A673 (cell line): Measurements from ENCODE around the gene CIB2. TPM values are rescaled to one million over a fixed set of nuclear protein-coding genes. Genes with fewer than 3 reads are reported as not detected.
A peak's percentile ranks its signal among the peaks of the same experiment; 100 is the strongest.

ENCODE experiments used
- BruUV-seq: library from RNA; stranded (reverse); fragments of 400-500 nt; replicated peaks from 2 replicates; lab custom pipeline; 2021; lab: Mats Ljungman, UMichigan
- CTCF ChIA-PET: fragments of 300-600 bp; sonication (Branson Sonifier 250); formaldehyde crosslinking; loops from one replicate; lab custom pipeline; 2022; ENCODE audit warnings: antibody characterized with exemption; lab: Charles Lee
- POLR2A ChIA-PET: fragments of 300-600 bp; sonication (Branson Sonifier 250); formaldehyde crosslinking; loops from one replicate; lab custom pipeline; 2022; ENCODE audit warnings: antibody characterized with exemption; ENCODE audit not compliant: low non-redundant PET; lab: Charles Lee
- DNase-seq: peaks from one replicate; pipeline ENCODE4 v3.0.0-alpha.2; 2015; ENCODE audit warnings: low spot score
- H3K27ac ChIP-seq: fragments of 200-600 bp; sonication (generic); 2 replicates; pipeline ENCODE4 v1.5.1; 2016; ENCODE audit warnings: mixed run types, low read depth, mild to moderate bottlenecking, mixed read lengths, antibody characterized with exemption, low read length; ENCODE audit not compliant: poor library complexity, severe bottlenecking
- H3K27me3 ChIP-seq: fragments of 200-600 bp; sonication (generic); replicated peaks from 2 replicates; pipeline ENCODE4 v1.6.1; 2017; ENCODE audit warnings: mixed run types, low read depth, mild to moderate bottlenecking, mixed read lengths, antibody characterized with exemption, low read length; ENCODE audit not compliant: insufficient read depth, poor library complexity
- H3K36me3 ChIP-seq: fragments of 200-600 bp; sonication (generic); 2 replicates; pipeline ENCODE4 v1.6.1; 2016; ENCODE audit warnings: mixed run types, mild to moderate bottlenecking, mixed read lengths, antibody characterized with exemption, low read length; ENCODE audit not compliant: insufficient read depth, poor library complexity, severe bottlenecking
- H3K4me1 ChIP-seq: fragments of 200-600 bp; sonication (generic); 2 replicates; pipeline ENCODE4 v1.6.1; 2017; ENCODE audit warnings: mixed run types, mild to moderate bottlenecking, mixed read lengths, antibody characterized with exemption, low read length; ENCODE audit not compliant: insufficient read depth, poor library complexity, severe bottlenecking
- H3K4me3 ChIP-seq: fragments of 200-600 bp; sonication (generic); 2 replicates; pipeline ENCODE4 v1.5.1; 2016; ENCODE audit warnings: low read depth, mixed run types, mild to moderate bottlenecking, mixed read lengths, low read length; ENCODE audit not compliant: poor library complexity, severe bottlenecking
- H3K9me3 ChIP-seq: fragments of 200-600 bp; sonication (generic); 2 replicates; pipeline ENCODE4 v1.6.1; 2016; ENCODE audit warnings: mixed run types, low read depth, mild to moderate bottlenecking, mixed read lengths, antibody characterized with exemption, low read length; ENCODE audit not compliant: poor library complexity, severe bottlenecking
- CTCF ChIP-seq: fragments of 300-800, 200-600 bp; sonication (generic); conservative IDR thresholded peaks from 2 replicates; pipeline ENCODE4 v1.5.1; 2017; ENCODE audit warnings: low read depth, mild to moderate bottlenecking, antibody characterized with exemption, low read length, moderate library complexity, mixed read lengths
- EZH2 ChIP-seq: fragments of 200-600 bp; sonication (generic); IDR thresholded peaks from 2 replicates; pipeline ENCODE4 v1.6.1; 2017; ENCODE audit warnings: borderline replicate concordance, low read depth, mild to moderate bottlenecking, mixed read lengths, antibody characterized with exemption, low read length; ENCODE audit not compliant: poor library complexity, severe bottlenecking
- intact Hi-C: fragments of 100-400 bp; cut with micrococcal nuclease; formaldehyde crosslinking; loops from one replicate; pipeline ENCODE4 v1.10.0; 2022; ENCODE audit not compliant: unreplicated experiment
- total RNA-seq: library from RNA; stranded (reverse); gene quantifications from 2 replicates; pipeline ENCODE4 v1.2.3, GENCODE V29; 2021

The CIB2 gene
- total RNA-seq, 1 experiment from 2014 or later = 2.1 TPM

- ChIA-PET POLR2A (no interaction called here), CTCF (no interaction called here)
- BruUV-seq = no TSS peak
- TF ChIP-seq EZH2 = no peak
- TF ChIP-seq CTCF = no peak
- Histone ChIP-seq H3K4me1 (peaks cover 21% of the 10 kb centered on the region), H3K36me3 (no peaks in the 10 kb centered on the region), H3K27ac (peak overlapping the region; percentile 80), H3K27me3 (no peaks in the 10 kb centered on the region), H3K4me3 (no peak overlapping the region), H3K9me3 (no peaks in the 10 kb centered on the region)
- intact Hi-C loops = no loop called here
- peak; percentile 42 for DNase-seq
These were observed 45.3 kb downstream of the CIB2 start for GRCh38 chr15:78085928-78086327.

GRCh38 chr15:78084449-78084750, 46.8 kb downstream of the CIB2 start:
- H3K36me3 ChIP-seq = no peaks in the 10 kb centered on the region
- H3K27me3 ChIP-seq = no peaks in the 10 kb centered on the region
- no TSS peak for BruUV-seq
- no peaks in the 10 kb centered on the region for H3K9me3 ChIP-seq
- TF ChIP-seq EZH2 (no peak), CTCF (no peak)
- intact Hi-C loops = no loop called here
- H3K27ac ChIP-seq = no peak overlapping the region
- CTCF ChIA-PET = no interaction called here
- peaks cover 21% of the 10 kb centered on the region for H3K4me1 ChIP-seq
- no peak overlapping the region for H3K4me3 ChIP-seq
- POLR2A ChIA-PET = no interaction called here
- DNase-seq = no peak

GRCh38 chr15:78083687-78084448, 47.4 kb downstream of the CIB2 start:
- H3K4me3 ChIP-seq = no peak overlapping the region
- no peaks in the 10 kb centered on the region for H3K36me3 ChIP-seq
- H3K4me1 ChIP-seq = peaks cover 21% of the 10 kb centered on the region
- intact Hi-C loops = no loop called here
- ChIA-PET CTCF (no interaction called here), POLR2A (no interaction called here)
- H3K27me3 ChIP-seq = no peaks in the 10 kb centered on the region
- no TSS peak for BruUV-seq
- H3K9me3 ChIP-seq = no peaks in the 10 kb centered on the region
- no peak for DNase-seq
- no peak overlapping the region for H3K27ac ChIP-seq
- TF ChIP-seq CTCF = no peak
- TF ChIP-seq EZH2 = no peak
